SW480 (cell line): Measurements from ENCODE around the gene MEDAG.

Experiments
- DNase-seq: peaks from one replicate; pipeline ENCODE4 v3.0.0-alpha.2; 2016; ENCODE audit warnings: low spot score

The MEDAG gene

DNA sequence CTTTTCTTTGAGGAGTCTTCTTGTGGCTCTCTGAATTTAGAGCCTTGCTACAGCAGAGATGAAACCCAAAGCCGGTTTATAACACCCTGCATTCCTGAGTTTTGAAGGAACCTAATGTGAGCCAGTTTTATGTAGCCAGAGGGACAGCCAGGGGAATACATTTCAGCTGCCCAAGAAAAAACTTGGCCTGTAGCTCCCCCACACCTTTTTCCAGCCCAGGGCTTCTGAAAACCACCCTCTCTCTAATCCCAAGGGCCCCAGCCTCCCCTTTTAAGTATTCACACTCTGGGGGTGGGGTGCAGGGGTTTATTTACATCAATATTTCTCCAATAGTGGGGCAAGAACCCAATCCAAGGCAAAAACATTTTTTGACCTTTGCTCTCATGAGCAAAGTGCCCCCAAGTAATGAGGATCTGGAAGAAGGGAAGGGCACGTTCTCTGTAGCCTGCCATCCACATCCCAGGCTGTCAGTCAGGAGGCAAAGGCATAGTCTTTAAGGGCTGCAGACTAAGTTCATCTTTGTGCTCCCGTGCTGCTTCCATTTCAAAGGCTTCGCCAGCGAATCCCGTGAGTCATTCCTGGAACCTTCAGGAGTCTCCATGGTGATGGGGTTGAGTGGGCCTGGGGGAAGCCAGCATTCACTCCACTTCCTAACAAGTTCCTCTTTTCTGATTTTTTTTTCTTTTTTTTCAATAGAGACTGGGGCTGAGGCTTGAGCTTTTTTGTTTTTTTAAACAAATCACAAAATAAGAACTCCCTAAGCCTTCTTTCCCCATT, 33.2 kb upstream of the MEDAG start:
- peak; percentile 53 for DNase-seq

DNA sequence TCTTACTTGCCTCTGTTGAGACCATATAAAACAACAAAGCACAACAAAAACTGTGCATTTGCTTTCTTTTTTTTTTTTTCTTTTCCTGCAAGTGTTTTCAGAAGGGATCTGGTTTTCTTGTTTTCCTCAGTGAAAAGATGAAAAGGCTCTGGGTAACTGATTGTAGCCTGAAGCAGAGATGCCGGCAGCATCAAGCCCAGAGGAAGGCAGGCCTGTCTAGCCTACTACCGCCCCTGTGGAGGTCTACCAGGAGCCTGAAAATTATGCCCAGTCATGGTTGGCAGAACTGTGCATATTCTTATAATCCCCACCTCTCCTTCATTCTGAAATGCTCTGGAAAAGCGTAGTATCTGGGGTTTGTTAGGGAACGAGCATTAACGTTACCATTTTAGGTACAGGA, 32.6 kb upstream of the MEDAG start:
- no peak for DNase-seq

DNA sequence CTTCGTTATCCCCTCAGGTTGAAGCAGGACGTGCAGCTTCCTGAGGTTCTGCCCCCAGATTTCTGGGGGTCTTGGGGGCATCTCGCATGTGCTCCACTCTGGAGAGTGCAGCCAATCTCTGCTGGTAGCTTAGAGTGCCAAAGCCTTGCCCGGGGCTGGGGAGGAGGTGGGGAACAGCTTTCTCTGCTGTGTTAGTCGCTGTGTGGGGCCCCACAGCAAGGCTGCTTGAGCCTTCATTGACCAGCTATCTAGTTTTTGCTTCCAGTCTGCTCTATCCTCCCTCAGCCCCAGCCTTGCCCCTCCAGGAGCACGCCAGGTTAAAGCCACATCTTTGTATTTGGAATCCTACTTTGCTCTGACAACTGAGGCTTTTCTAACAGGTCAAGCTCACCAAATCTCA, 32.0 kb upstream of the MEDAG start:
- DNase-seq = no peak

DNA sequence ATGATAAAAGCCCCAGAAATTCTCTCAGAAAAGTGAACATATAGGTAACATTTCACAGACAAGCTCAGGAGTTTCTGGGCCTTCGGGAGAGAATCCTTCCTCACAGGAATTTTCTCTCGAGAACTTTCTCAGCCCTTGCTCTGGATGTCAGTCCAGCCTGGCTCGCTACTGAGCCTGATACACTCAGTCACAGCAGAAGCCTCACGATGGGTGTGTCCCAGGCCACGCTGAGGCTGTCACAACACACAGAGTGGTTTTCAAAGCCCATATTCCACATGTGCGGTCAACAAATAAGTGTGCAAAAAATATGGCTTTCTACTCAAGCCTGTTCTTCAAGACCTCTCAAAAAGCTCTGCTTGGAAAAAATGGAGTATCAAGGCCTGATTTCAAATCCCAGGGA, 31.5 kb upstream of the MEDAG start:
- no peak for DNase-seq

DNA sequence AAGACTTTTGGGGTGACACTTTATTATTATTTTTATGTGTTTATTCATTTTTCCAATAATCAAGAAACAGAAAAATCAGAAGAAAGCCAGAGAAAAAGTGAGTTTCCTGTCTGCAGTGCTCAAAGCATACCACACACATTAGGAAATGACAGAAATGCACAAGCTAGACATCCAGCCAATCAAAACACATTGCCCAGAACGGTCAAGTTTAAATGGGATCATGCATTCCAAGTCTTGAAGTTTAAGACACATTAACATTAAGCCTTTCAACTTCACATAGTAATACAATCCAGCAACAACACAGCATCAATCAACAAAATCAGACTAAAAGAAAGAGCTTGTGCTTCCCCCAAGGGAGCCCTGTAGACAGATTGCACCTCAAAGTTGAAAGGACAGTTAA, 28.7 kb upstream of the MEDAG start:
- no peak for DNase-seq

DNA sequence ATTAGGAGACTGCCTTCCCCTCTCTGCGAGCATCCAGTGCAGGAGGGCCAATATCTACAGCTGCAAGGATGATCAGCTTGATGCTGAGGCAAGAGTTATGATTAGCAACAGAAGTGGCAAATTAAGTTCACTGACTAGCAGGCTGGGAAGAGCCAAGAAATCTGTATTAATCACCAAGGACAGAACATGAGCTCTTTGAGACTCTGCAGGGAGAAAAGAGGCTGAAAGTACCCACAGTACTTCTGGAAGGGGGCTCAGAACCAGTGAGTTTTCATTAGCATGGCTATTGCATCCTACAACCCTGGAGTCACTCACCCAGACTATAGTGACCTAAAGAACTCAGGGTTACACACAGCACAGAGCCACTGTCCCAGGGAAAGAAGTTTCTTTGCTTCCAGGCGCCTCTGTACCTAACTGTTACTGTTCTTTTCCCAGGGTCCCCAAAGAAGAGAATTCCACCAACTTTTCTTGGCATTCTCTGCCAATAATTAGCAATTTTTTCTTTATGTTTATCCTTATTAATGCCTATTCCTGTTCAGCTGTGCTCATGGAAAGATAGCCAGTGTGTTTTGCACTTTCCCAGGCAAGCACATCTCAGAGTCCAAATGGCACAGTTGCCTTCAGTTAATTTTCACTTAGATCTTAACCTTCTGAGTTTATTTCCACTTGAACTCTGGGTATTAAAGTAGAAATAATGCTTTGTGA, 25.8 kb upstream of the MEDAG start:
- DNase-seq = no peak

DNA sequence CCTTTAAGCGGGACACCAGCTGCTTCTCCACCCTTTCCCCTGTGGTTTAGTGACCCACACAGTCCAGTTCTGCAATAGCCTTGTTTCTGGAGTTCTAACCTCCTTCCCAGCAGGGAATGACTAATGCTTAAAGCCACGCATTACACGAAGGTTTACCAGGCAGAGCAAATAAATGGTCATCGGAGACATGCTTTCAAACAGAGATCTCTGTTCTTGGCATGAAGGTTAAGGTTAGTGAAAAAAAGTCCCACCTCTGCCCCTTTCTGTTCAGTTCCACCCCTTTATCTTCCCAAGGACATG, 25.3 kb upstream of the MEDAG start:
- peak; percentile 51 for DNase-seq

DNA sequence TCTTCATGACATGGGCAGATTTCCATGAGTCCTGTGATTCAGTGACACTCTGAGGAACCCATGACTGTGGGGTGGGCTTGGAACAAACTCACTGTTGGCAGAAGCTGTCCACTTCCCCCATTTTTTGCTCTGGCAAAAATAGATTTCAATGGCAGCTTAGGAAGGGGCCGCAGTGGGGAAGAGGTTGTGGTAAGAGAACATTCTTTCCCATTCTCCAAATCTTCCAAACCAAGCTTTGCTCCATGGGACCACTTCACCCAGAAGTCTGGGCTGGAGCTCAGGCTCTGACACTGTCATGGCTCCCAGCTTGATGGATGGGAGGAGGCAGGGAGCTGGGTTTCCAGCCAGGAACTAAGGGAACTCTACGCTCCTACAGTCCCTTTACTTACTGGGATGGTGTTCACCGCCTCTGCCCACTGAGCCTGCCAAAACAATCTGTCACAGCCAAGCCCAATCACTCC, 24.9 kb upstream of the MEDAG start:
- no peak for DNase-seq

DNA sequence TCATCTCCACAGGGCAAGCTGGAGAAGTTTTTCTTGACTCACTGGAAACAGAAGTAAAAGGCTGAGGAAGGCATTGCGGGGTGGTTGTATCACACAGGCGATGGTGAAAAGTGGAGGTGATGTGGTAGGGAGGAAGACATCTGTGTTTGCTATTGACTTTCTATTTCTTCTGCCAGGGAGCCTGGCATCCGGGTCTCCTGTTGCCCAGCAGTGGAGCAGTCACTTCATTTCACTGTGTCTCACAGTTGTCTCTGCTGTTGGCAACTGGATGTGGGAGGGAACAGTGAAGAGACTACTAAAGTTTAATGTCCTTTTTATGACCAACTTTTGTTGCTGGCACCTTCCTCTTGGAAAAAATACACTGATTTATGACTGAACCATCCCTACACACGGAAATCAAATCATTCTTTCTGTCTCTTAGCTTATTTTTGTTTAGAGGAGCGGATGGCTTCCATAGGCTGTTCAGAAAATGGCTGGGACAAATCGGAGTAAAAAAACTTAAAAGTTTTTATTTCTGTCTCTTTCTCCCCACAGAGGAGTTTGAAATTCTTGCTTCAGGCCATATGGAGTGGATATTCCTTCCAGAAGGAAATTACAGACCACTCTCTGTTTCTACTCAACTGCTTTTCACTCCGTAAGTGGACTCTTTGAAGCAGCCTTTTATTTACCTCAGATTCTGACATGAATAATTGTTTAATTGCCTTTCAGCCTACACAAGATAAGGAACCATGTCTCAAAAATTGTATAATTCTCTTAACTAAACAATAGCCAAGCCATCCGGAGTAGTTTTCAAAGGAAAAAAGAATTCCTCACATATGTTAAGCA, 23.8 kb upstream of the MEDAG start:
- DNase-seq = no peak

DNA sequence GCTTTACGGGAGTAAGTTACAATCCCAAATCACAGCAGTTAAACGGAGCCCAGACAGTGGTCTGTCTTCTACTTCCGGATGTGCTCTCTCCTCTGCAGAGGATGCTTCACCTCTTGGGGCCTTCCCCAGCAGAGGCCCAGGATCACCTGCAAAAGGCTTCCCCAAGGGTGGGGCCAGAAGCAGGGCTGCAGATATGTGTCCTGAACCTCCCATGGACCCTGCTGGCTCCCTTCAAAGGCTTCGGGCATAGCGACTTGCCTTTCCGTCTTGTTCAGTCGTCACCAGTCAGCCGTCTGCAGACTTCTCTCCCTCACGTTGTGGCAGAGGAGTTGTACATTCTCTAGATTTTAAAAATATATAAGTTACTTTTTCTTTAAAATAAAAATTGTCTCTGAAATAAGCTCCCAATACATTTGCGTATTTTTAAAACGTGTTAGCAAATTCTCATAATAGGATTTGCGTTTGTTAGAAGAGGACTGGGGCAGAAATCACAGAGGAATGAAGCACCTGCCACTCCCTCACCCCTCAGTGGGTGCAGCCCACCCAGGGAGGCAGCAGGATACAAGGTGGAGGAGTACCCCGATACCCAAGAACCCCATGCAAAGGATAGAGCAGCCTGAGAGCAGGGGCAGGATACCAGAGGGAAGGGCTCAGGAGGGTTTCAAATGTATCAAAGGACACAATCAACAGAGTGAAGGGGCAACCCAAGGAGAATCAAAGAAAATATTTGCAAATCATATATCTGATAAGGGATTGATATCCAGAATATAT, 22.9 kb upstream of the MEDAG start:
- no peak for DNase-seq

DNA sequence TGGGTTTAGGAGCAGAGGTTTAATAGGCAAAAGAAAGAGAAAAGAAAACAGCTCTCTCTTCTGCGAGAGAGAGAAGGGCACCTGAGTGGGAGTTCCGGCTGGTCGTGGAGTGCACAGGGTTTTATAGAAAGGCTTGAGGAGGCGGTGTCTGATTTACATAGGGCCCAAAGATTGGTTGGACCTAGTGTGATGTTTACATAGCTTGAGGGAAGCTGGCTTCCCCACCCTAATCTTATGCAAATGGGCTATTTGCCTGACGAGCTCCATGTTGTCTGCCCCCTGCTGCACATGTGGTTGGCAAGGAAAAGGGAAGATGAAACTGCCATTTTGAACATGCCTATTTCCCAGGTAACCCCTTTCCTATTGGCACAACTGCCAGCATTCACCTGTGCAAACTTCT, 21.5 kb upstream of the MEDAG start:
- DNase-seq = no peak

DNA sequence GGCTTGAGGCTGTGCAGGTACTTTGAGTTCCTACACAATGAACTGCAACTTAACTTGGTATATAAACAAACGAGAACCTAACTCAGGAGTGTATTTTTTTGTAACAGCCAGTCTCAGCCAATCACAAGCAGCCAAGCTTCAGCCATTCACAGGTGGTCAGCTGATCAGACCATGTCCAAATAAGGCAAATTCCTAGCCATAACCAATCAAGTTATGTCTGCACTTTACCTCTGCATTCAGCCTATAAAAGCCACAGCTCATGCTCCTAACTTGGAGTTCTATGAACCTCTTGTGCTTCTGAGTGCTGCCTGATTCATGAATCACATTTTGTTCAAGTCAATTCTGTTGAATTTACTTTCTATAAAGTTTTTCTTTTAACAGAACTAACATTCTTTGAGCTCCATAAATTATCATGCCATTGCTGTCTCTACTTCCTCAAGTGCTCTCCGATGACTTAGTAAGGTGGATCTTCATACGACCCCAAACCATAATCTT, 16.8 kb upstream of the MEDAG start:
- DNase-seq = no peak

DNA sequence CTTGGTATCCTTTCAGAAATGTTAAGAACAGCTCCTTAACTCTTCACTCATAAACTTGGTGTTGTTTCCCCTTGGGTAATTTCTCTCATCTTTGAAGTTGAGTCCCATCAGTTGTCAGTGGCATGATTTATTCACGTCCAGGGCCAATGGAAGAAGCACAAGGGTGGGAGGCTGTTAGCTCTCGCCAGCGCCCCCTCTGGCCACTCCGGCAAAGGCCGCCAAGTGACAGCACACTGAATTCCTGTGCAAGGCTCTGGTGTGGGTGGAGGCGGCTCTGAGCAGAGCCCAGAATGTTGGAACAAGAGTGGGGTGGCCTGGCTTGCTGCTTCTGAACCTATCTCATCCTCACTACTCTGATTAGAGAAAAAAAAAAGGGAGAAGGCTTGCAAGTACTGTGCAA, 13.1 kb upstream of the MEDAG start:
- peak; percentile 20 for DNase-seq

DNA sequence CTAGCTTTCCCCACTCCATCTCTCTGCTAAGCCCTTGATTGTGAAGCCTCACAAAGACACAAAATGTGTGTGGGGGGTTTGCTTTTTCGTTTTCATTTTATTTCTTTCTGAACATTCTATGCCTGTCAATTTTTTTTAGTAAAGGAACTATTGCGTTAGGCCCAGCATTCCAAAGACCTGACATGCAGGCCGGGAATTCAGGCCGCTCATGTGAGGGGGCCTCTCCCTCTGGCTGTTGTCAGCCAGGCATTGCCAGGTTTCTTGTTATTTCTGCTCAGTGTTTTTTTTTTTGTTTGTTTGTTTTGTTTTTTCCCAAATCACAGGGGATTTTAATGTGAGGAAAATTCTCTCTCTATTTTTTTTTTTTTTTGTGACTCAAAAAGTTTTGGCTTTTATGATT, 10.3 kb upstream of the MEDAG start:
- DNase-seq = no peak

DNA sequence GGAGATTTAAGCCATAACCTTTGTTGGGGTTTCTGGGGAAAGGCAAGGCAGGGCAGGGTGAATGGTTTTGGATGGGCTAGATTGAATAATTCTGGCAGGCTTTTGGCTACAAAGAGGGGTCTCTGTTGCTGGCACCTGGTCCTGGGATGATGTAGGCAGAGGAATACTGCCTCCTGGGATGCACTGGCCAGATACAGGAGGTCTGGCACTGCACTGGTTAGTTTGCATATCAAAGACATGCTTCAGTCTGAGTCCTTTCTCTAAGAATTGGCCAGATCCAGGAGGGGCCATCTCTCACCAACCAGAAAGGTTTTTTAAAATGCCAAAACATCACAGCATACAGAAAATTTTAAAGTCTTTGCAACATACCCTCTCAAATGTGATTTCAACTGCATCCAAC, 8.0 kb upstream of the MEDAG start:
- DNase-seq = no peak

DNA sequence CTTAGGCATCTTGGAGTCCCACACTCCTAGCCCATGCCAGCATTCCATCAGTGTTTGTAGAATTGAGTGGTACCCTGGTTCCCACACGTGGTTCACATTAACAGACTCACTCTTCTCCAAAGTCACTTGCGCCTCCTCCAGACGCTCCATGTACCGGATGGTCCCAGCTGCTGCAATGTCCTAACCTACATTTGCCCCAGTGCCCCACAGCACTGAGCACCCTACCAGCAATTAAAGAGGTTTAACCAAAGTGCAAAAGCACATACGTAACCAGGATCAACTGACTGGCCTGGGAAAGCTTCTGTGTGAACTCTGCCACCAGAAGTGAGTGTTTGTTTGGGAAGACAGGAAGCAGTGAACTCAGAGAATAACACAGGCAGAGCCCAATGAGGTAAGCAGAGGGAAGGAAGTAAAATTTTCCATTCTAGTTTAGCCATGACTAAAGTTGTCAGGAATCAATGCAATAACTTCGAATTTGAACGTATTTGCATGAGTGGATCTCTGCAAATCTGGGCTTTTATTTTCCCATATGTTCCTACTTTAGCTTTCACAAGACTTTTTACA, 7.3 kb upstream of the MEDAG start:
- no peak for DNase-seq

DNA sequence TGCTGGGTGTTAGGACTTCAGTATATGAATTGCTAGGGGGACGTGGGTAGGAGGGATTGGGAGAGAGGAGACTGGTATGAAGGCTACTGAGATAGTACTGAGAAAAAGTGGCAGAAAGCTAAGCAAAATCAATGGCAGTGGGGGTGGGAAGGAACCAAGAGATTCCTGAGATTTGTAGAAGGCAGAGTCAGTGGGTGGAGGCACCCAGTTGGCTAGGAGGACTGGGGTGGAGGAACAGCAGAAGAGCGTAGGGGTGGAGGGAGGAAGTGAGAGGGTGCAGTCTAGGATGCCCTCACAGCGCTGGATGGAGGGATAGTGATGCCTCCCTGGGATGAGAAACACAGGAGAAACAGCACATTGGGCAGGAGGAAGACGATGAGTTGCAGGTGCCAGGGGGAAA, 5.6 kb upstream of the MEDAG start:
- no peak for DNase-seq

DNA sequence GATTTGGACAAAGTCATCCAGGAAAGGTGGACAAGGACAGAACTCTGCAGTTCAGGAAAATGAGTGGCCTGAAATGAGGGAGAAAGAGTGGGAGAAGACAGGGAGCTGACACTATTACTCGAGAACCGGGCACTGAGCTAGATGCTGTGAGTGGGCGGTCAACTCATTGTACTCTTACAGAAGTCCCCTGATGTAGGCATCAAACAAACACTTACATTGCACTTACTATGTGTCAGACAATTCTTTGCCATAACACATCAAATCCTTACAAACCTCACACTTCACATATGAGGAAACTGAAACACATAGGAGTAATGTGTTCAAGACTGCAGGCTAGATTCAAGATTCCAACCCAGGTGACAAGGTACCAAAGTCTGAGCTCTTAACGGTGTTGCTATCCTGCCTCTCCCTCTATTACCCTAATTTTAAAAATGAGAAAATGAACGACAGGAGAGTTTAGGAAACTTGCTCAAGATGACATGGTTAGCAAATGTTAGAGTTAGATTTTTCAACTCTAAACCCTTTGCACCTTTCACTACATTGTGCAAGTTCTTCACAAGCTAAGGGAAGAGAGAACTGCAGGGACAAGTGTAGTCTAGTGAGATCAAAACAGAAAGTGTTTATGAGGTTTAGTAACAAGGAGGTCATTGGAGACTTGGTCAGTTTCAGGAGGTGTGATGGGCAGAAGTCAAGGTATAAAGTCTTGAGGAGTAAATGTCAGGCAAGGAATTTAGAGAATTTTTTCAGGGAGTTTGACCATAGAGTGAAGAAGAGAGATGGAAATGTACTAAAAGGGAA, 4.9 kb upstream of the MEDAG start:
- no peak for DNase-seq

DNA sequence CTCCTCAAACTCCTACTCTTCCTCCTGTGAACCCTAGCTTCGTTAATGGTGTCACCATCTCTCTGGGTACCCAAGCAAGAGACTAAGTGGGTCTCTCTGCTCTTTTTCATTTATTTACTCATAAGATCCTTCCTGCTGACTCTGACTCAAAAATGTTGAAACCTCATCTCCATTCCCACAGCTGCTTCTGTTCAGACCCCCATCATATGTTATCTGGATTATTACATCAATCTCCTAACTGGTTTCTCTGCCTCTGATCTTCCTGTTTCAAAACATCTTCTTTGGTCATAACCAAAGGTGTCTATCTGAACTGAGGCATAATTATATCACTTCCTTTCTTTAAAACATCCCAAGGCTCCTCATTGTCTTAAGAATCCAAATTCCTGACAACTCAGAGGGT, 2.0 kb upstream of the MEDAG start:
- DNase-seq = no peak

DNA sequence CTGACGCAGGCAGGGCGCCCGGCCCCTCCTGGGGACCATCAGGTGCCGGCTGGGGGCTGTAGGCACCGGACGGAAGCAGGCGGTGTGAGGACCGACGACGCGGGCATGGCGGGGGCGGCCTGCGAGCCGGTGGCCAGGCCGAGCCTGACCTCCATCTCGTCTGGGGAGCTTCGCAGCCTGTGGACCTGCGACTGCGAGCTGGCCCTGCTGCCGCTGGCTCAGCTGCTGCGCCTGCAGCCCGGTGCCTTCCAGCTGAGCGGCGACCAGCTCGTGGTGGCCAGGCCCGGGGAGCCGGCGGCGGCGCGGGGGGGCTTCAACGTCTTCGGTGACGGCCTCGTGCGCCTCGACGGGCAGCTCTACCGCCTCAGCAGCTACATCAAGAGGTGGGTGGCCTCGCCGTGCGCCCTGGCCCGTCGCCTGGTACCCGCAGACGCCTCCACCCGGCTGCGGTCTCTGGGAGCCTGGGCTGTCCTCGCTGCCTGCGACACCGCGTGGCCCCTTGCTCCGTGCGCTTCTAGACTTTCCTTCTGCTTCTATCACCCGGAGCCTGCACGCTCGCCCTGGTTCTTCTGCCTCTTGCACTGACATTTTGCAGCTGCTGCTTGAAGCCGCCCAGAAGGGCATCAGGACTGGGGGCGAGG, 460 bp downstream of the MEDAG start:
- DNase-seq = no peak
